ENCODE results near the gene EDAR. TPM values are rescaled to one million over a fixed set of nuclear protein-coding genes. Genes with fewer than 3 reads are reported as not detected.

Gene EDAR
- total RNA-seq, 1 donor from 2014 or later = not detected

- DNase-seq (ENCODE audit: low spot score) = no peak
Measured at GRCh38 chr2:108941767-108942166, 47.3 kb downstream of the EDAR start.

- DNase-seq (ENCODE audit: low spot score) = no peak
Measured at GRCh38 chr2:108941161-108941665, 47.8 kb downstream of the EDAR start.

GRCh38 chr2:108940156-108940555 is 48.9 kb downstream of the EDAR start:
- DNase-seq (ENCODE audit: low spot score) = no peak

- DNase-seq (ENCODE audit: low spot score) = no peak
Measured at GRCh38 chr2:108938077-108938710, 50.8 kb downstream of the EDAR start.

GRCh38 chr2:108937367-108938017 is 51.5 kb downstream of the EDAR start:
- no peak for DNase-seq (ENCODE audit: low spot score)

GRCh38 chr2:108936866-108937265 is 52.2 kb downstream of the EDAR start:
- DNase-seq (ENCODE audit: low spot score) = no peak

GRCh38 chr2:108936076-108936864 is 52.8 kb downstream of the EDAR start:
- no peak for DNase-seq (ENCODE audit: low spot score)

- DNase-seq (ENCODE audit: low spot score) = no peak
Measured at GRCh38 chr2:108935271-108935741, 53.7 kb downstream of the EDAR start.

- no peak for DNase-seq (ENCODE audit: low spot score)
Measured at GRCh38 chr2:108934583-108935245, 54.3 kb downstream of the EDAR start.

- no peak for DNase-seq (ENCODE audit: low spot score)
Measured at GRCh38 chr2:108934151-108934550, 54.9 kb downstream of the EDAR start.

- DNase-seq (ENCODE audit: low spot score) = no peak
Measured at GRCh38 chr2:108933691-108934117, 55.3 kb downstream of the EDAR start.

- no peak for DNase-seq (ENCODE audit: low spot score)
Measured at GRCh38 chr2:108932736-108933332, 56.2 kb downstream of the EDAR start.

- DNase-seq (ENCODE audit: low spot score) = no peak
Measured at GRCh38 chr2:108931372-108931771, 57.6 kb downstream of the EDAR start.

GRCh38 chr2:108929807-108930425 is 59.1 kb downstream of the EDAR start:
- DNase-seq (ENCODE audit: low spot score) = no peak

- no peak for DNase-seq (ENCODE audit: low spot score)
Measured at GRCh38 chr2:108928660-108929377, 60.2 kb downstream of the EDAR start.

- no peak for DNase-seq (ENCODE audit: low spot score)
Measured at GRCh38 chr2:108927936-108928659, 60.9 kb downstream of the EDAR start.

- DNase-seq (ENCODE audit: low spot score) = no peak
Measured at GRCh38 chr2:108927405-108927804, 61.6 kb downstream of the EDAR start.

- no peak for DNase-seq (ENCODE audit: low spot score)
Measured at GRCh38 chr2:108926561-108927380, 62.2 kb downstream of the EDAR start.

Measured in mesenteric fat pad (tissue), 1 donor.